Neuronal stem cell (in vitro differentiated cells): ENCODE data around the gene UBE4B. TPM values are rescaled to one million over a fixed set of nuclear protein-coding genes. Genes with fewer than 3 reads are reported as not detected.

Source experiments
- DNase-seq: peaks from one replicate; pipeline ENCODE4 v3.0.0-alpha.2; 2013; ENCODE audit warnings: low spot score
- H2AFZ ChIP-seq: one replicate; pipeline ENCODE4 v1.6.1; 2013; ENCODE audit warnings: mild to moderate bottlenecking, low read length, inconsistent platforms
- H2AK5ac ChIP-seq: 2 replicates; pipeline ENCODE4 v1.6.1; 2013; ENCODE audit warnings: low read depth, mild to moderate bottlenecking, inconsistent platforms, low read length, moderate library complexity, mixed read lengths
- H2BK120ac ChIP-seq: 2 replicates; pipeline ENCODE4 v1.6.1; 2013; ENCODE audit warnings: low read depth, mild to moderate bottlenecking, inconsistent platforms, low read length, moderate library complexity, mixed read lengths
- H2BK12ac ChIP-seq: one replicate; pipeline ENCODE4 v1.6.1; 2013; ENCODE audit warnings: low read length, inconsistent platforms
- H2BK15ac ChIP-seq: 2 replicates; pipeline ENCODE4 v1.6.1; 2013; ENCODE audit warnings: mild to moderate bottlenecking, low read length, inconsistent platforms, mixed read lengths
- H2BK5ac ChIP-seq: one replicate; pipeline ENCODE4 v1.6.1; 2013; ENCODE audit warnings: inconsistent platforms, mild to moderate bottlenecking, low read length, moderate library complexity
- H3K14ac ChIP-seq: one replicate; pipeline ENCODE4 v1.6.1; 2013; ENCODE audit warnings: low read length, inconsistent platforms
- H3K18ac ChIP-seq: 2 replicates; pipeline ENCODE4 v1.6.1; 2013; ENCODE audit warnings: low read length, inconsistent platforms
- H3K23ac ChIP-seq: 2 replicates; pipeline ENCODE4 v1.6.1; 2013; ENCODE audit warnings: low read depth, mild to moderate bottlenecking, mixed read lengths, low read length, inconsistent platforms; ENCODE audit not compliant: poor library complexity
- H3K27ac ChIP-seq: replicated peaks from 3 replicates; pipeline ENCODE4 v1.5.1; 2013; ENCODE audit warnings: low read length, inconsistent platforms
- H3K27me3 ChIP-seq, 3 experiments: 2 replicates each; pipeline ENCODE4 v1.6.1; 2013; ENCODE audit warnings: low read length in 3 of 3, mild to moderate bottlenecking in 2 of 3, inconsistent platforms in 1 of 3, low read depth in 1 of 3, mixed read lengths in 1 of 3, moderate library complexity in 1 of 3; ENCODE audit not compliant: control insufficient read depth in 3 of 3, insufficient read depth in 3 of 3
- H3K36me3 ChIP-seq, 2 donors: replicated peaks in 1 of 2; 2 replicates each; pipeline ENCODE4 v1.6.1; 2013; ENCODE audit warnings: low read length in 2 of 2; ENCODE audit not compliant: control insufficient read depth in 2 of 2, insufficient read depth in 2 of 2
- H3K4ac ChIP-seq: 2 replicates; pipeline ENCODE4 v1.6.1; 2013; ENCODE audit warnings: inconsistent platforms, mild to moderate bottlenecking, low read length, moderate library complexity
- H3K4me1 ChIP-seq, 2 donors: 1 replicate in 1 of 2; 2 replicates in 1 of 2; pipeline ENCODE4 v1.6.1; 2013; ENCODE audit warnings: low read length in 2 of 2, low read depth in 1 of 2; ENCODE audit not compliant: control insufficient read depth in 2 of 2, insufficient read depth in 1 of 2
- H3K4me2 ChIP-seq: one replicate; pipeline ENCODE4 v1.6.1; 2013; ENCODE audit warnings: mild to moderate bottlenecking, low read length, inconsistent platforms; ENCODE audit not compliant: insufficient read depth, poor library complexity, severe bottlenecking
- H3K4me3 ChIP-seq, 2 donors: 2 replicates each; pipeline ENCODE4 v1.5.1; 2013; ENCODE audit warnings: low read length in 2 of 2, mild to moderate bottlenecking in 2 of 2, inconsistent platforms in 1 of 2, moderate library complexity in 1 of 2
- H3K79me1 ChIP-seq: one replicate; pipeline ENCODE4 v1.6.1; 2013; ENCODE audit warnings: low read depth, mild to moderate bottlenecking, inconsistent platforms, low read length, moderate library complexity
- H3K9ac ChIP-seq: one replicate; pipeline ENCODE4 v1.6.1; 2013; ENCODE audit warnings: mild to moderate bottlenecking, low read depth, low read length, inconsistent platforms; ENCODE audit not compliant: poor library complexity
- H3K9me3 ChIP-seq, 2 donors: replicated peaks in 1 of 2; 2 replicates each; pipeline versions ENCODE3 to v1.6.1; 2013; ENCODE audit warnings: low read length in 2 of 2, mild to moderate bottlenecking in 2 of 2, inconsistent platforms in 1 of 2, low read depth in 1 of 2, mixed read lengths in 1 of 2, moderate library complexity in 1 of 2; ENCODE audit not compliant: control insufficient read depth in 2 of 2, insufficient read depth in 1 of 2
- H4K8ac ChIP-seq: one replicate; pipeline ENCODE4 v1.6.1; 2013; ENCODE audit warnings: low read depth, mild to moderate bottlenecking, inconsistent platforms, low read length, moderate library complexity
- H4K91ac ChIP-seq: one replicate; pipeline ENCODE4 v1.6.1; 2013; ENCODE audit warnings: low read length, low read depth, mild to moderate bottlenecking, inconsistent platforms; ENCODE audit not compliant: poor library complexity
- WGBS, 2 donors: extraction: QIAGEN DNeasy Blood & Tissue Kit; methylation state at CpG; one replicate each; pipeline ENCODE4 v1.1.7; 2013; ENCODE audit warnings: missing lambda C conversion rate in 2 of 2, mixed read lengths in 1 of 2; ENCODE audit not compliant: insufficient read length in 2 of 2, insufficient replicate concordance in 1 of 2; ENCODE audit errors: extremely low coverage in 2 of 2; 5-methylcytosine and 5-hydroxymethylcytosine counted together
- polyA plus RNA-seq, 2 experiments: library from polyadenylated mRNA; stranded (reverse); fragments of 200-250 nt; gene quantifications; one replicate each; pipeline ENCODE4 v1.2.3, GENCODE V29; 2013

UBE4B gene
- polyA plus RNA-seq (2013, experiment 1 of 2) = 37.6 TPM
- polyA plus RNA-seq (2013, experiment 2 of 2) = 39.2 TPM

GRCh38 chr1:10032590-10033358 is at the start of gene UBE4B:
UBE4B (plus strand) TSS chr1:10032958; CDS start chr1:10033671, 713 bp downstream.
- peak within 1 kb of the TSS; percentile 85 for H3K23ac ChIP-seq
- WGBS, 2 donors = no CpG with 5 or more reads among the region's 73 CpGs
- H3K14ac ChIP-seq = peak within 1 kb of the TSS; percentile 95
- DNase-seq = peak; percentile 99
- peak within 1 kb of the TSS; percentile 99 for H3K9ac ChIP-seq
- H2BK5ac ChIP-seq = peak within 1 kb of the TSS; percentile 87
- H4K8ac ChIP-seq = no peak within 1 kb of the TSS
- peak within 1 kb of the TSS; percentile 99 for H3K27ac ChIP-seq
- no peak within 1 kb of the TSS for H2BK12ac ChIP-seq
- no peak within 1 kb of the TSS for H2AK5ac ChIP-seq
- no peak within 1 kb of the TSS for H2BK120ac ChIP-seq
- no peak within 1 kb of the TSS for H2BK15ac ChIP-seq
- no peaks in the 10 kb centered on the region for H3K9me3 ChIP-seq
- peaks cover 1 to 2% of the 10 kb centered on the region in 2 donors for H3K4me1 ChIP-seq
- no peak within 1 kb of the TSS for H4K91ac ChIP-seq
- H3K36me3 ChIP-seq = peaks cover 0 to 17% of the 10 kb centered on the region in 2 donors
- no peaks in the 10 kb centered on the region for H3K27me3 ChIP-seq
- H3K4ac ChIP-seq = no peak within 1 kb of the TSS
- H3K79me1 ChIP-seq = no peaks in the 10 kb centered on the region
- H3K4me2 ChIP-seq = peak within 1 kb of the TSS; percentile 73
- H3K18ac ChIP-seq = peak within 1 kb of the TSS; percentile 99
- peak within 1 kb of the TSS; percentile 94 for H2AFZ ChIP-seq
- H3K4me3 ChIP-seq = peak within 1 kb of the TSS; percentile 86 to 95

DNA sequence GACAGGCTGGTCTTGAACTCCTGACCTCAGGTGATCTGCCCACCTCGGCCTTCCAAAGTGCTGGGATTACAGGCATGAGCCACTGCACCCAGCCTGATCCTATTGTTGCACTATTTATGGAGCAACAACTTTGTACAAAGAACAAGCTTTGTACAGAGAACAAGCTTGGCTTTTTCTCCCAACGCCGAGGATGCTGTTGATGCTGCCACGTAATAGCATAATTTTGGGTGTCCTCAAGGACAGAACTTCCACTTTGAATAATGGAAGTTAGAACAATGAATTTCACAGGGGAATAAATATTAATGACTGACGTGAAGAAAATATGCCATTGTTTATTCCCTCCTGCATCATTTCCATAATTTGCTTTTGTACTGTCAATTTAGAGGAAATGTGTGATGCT is 48.5 kb upstream of the UBE4B start:
- Histone ChIP-seq H3K18ac (no peak overlapping the region), H3K4me2 (no peak overlapping the region), H3K23ac (no peak overlapping the region), H2BK120ac (no peak overlapping the region), H3K9ac (no peak overlapping the region), H3K14ac (no peak overlapping the region), H3K79me1 (no peaks in the 10 kb centered on the region), H4K91ac (no peak overlapping the region), H2AFZ (no peak overlapping the region), H2BK12ac (no peak overlapping the region), H3K36me3 (peaks cover 2 to 16% of the 10 kb centered on the region in 2 donors), H4K8ac (no peak overlapping the region), H3K4me1 (peaks cover 0 to 2% of the 10 kb centered on the region in 2 donors), H3K9me3 (no peaks in the 10 kb centered on the region), H3K27me3 (no peaks in the 10 kb centered on the region), H2BK15ac (no peak overlapping the region), H3K4ac (no peak overlapping the region), H2BK5ac (no peak overlapping the region), H3K4me3 (no peak overlapping the region), H3K27ac (no peak overlapping the region), H2AK5ac (no peak overlapping the region)
- no peak for DNase-seq
- WGBS, 2 donors = no CpG with 5 or more reads among the region's 5 CpGs

GRCh38 chr1:9985001-9985400 is 47.8 kb upstream of the UBE4B start:
- no peak overlapping the region for H2BK12ac ChIP-seq
- no peak overlapping the region for H3K23ac ChIP-seq
- no peaks in the 10 kb centered on the region for H3K9me3 ChIP-seq
- no peak overlapping the region for H4K8ac ChIP-seq
- no peak overlapping the region for H2BK15ac ChIP-seq
- no peak overlapping the region for H3K18ac ChIP-seq
- no peaks in the 10 kb centered on the region for H3K79me1 ChIP-seq
- H3K27me3 ChIP-seq = no peaks in the 10 kb centered on the region
- no peak overlapping the region for H2BK5ac ChIP-seq
- H3K4me2 ChIP-seq = no peak overlapping the region
- H3K36me3 ChIP-seq = peaks cover 2 to 16% of the 10 kb centered on the region in 2 donors
- no peak overlapping the region for H3K14ac ChIP-seq
- H3K4me3 ChIP-seq = no peak overlapping the region
- H2AK5ac ChIP-seq = no peak overlapping the region
- WGBS, 2 donors = no CpG with 5 or more reads among the region's 6 CpGs
- H3K4ac ChIP-seq = no peak overlapping the region
- H3K27ac ChIP-seq = no peak overlapping the region
- DNase-seq = no peak
- H3K4me1 ChIP-seq = peaks cover 0 to 2% of the 10 kb centered on the region in 2 donors
- no peak overlapping the region for H2AFZ ChIP-seq
- H2BK120ac ChIP-seq = no peak overlapping the region
- H3K9ac ChIP-seq = no peak overlapping the region
- no peak overlapping the region for H4K91ac ChIP-seq

DNA sequence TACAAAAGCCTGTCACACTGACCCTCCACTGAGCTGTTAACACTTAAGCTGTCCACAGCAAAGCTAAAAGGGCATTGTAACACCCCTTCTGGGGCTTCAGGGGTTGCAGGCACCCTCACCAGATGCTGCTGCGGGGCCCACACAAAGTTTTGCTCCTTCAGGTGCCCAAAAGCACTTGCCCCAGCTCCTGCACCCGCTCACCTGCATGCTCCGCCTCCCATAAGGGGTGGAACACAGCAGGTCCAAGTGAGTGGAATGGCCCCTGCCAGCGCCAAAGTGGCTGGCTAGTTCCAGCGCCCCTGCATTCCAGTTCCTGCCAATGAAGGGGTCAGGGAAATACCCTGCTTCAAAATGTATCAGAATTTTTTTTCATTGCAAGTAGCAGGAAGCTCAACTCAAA is 43.0 kb upstream of the UBE4B start:
- no peak overlapping the region for H3K4me2 ChIP-seq
- WGBS, 2 donors = no CpG with 5 or more reads among the region's 5 CpGs
- H2BK12ac ChIP-seq = no peak overlapping the region
- no peak overlapping the region for H2BK15ac ChIP-seq
- H3K4me1 ChIP-seq = no peaks in the 10 kb centered on the region
- no peak overlapping the region for H3K9ac ChIP-seq
- no peaks in the 10 kb centered on the region for H3K9me3 ChIP-seq
- no peaks in the 10 kb centered on the region for H3K27me3 ChIP-seq
- no peak for DNase-seq
- H3K36me3 ChIP-seq = no peaks in the 10 kb centered on the region
- H2AFZ ChIP-seq = no peak overlapping the region
- no peak overlapping the region for H4K8ac ChIP-seq
- no peak overlapping the region for H3K18ac ChIP-seq
- H3K4me3 ChIP-seq = no peak overlapping the region
- no peak overlapping the region for H3K14ac ChIP-seq
- H3K79me1 ChIP-seq = no peaks in the 10 kb centered on the region
- no peak overlapping the region for H3K27ac ChIP-seq
- no peak overlapping the region for H3K4ac ChIP-seq
- no peak overlapping the region for H4K91ac ChIP-seq
- H2AK5ac ChIP-seq = no peak overlapping the region
- no peak overlapping the region for H3K23ac ChIP-seq
- no peak overlapping the region for H2BK120ac ChIP-seq
- H2BK5ac ChIP-seq = no peak overlapping the region
